ENCODE data around the gene TEC.
"Not testable (repeated sequence)": the region's sequence is repeated elsewhere in the genome, so short reads cannot be mapped to it uniquely, and the experiment has no call there.

DNA sequence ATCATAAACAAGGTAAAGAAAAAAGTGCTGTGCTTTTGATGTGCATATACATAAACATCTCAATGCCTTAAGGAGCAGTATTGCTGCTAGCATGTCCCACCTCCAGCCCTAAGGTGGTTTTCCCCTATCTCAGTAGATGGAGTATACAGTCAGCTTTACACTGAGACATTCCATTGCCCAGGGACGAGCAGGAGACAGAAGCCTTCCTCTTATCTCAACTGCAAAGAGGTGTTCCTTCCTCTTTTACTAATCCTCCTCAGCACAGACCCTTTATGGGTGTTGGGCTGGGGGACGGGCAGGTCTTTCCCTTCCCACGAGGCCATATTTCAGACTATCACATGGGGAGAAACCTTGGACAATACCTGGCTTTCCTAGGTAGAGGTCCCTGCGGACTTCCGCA, 16.0 kb upstream of the TEC start:
- not testable (repeated sequence) for TF ChIP-seq CTCF, EZH2 (IDR thresholded peaks at IDR 0.05)

Measured in neural progenitor cell (in vitro differentiated cells).